H1 (cell line): ENCODE data around the gene WDFY4. TPM values are rescaled to one million over a fixed set of nuclear protein-coding genes. Genes with fewer than 3 reads are reported as not detected.

Source experiments
- CHD7 ChIP-seq: fragments of 300-600 bp; sonication (generic); IDR thresholded peaks from 2 replicates; pipeline ENCODE4 v1.7.1; 2012; ENCODE audit warnings: low read length, moderate library complexity, mild to moderate bottlenecking, inconsistent platforms; ENCODE audit not compliant: insufficient replicate concordance
- polyA plus RNA-seq, 7 experiments: library from polyadenylated mRNA; depleted of rRNA in 3 of 7; stranded (reverse) in 5 of 7; unstranded in 2 of 7; fragments of >200 nt in 5 of 7; fragments of 200-250 nt in 2 of 7; gene quantifications; 1 replicate in 5 of 7; 2 replicates in 1 of 7; 4 replicates in 1 of 7; pipeline versions ENCODE4 v1.2.1 to v1.2.3, GENCODE V29; 2011 to 2013; ENCODE audit warnings: missing spikeins in 2 of 7, mixed read lengths in 2 of 7
- total RNA-seq: library from RNA; stranded (reverse); fragmentation: NEBNext Ultra II Directional; extraction: Animal tissue kit (Norgen Biotek cat#: 25700); gene quantifications from 2 replicates; pipeline ENCODE4 v1.2.1, GENCODE V29; 2021

Gene WDFY4
- total and polyA plus RNA-seq, 2 of the 8 experiments (the other 6 are each of a cell fraction or from before 2014, with no cell fraction given): not detected

- no peak for TF ChIP-seq CHD7
Measured at GRCh38 chr10:48907730-48908129, 223.1 kb downstream of the WDFY4 start (continued).
